ENCODE data around the gene TMEM178B. TPM values are rescaled to one million over a fixed set of nuclear protein-coding genes. Genes with fewer than 3 reads are reported as not detected.

TMEM178B gene
- total RNA-seq, 4 donors from 2014 or later = 0.42 to 2.5 (median 0.92) TPM

GRCh38 chr7:141483044-141483443, 409.2 kb downstream of the TMEM178B start:
- no peak overlapping the region for H3K27ac ChIP-seq (replicated peaks in 1 of 4)
- H3K9me3 ChIP-seq = no peaks in the 10 kb centered on the region
- TF ChIP-seq POLR2A (IDR thresholded peaks at IDR 0.05; ENCODE audit: low read depth) = no peak
- no peak for TF ChIP-seq POLR2AphosphoS5 (IDR thresholded peaks at IDR 0.05)
- no peaks in the 10 kb centered on the region for H3K4me1 ChIP-seq
- WGBS = 95% methylated on average over 2 of the region's 2 CpGs
- H3K4me3 ChIP-seq = no peak overlapping the region
- no peaks in the 10 kb centered on the region for H3K36me3 ChIP-seq
- intact Hi-C loops (cut with DNase I) = no loop called here
- DNase-seq (ENCODE audit: extremely low spot score) = no peak
- H3K27me3 ChIP-seq = no peaks in the 10 kb centered on the region

GRCh38 chr7:141484907-141485306, 411.0 kb downstream of the TMEM178B start:
- intact Hi-C loops (cut with DNase I) = no loop called here
- no peak for DNase-seq (ENCODE audit: extremely low spot score)
- Histone ChIP-seq H3K4me3 (no peak overlapping the region), H3K27me3 (no peaks in the 10 kb centered on the region), H3K27ac (replicated peaks in 1 of 4) (no peak overlapping the region), H3K36me3 (no peaks in the 10 kb centered on the region), H3K4me1 (no peaks in the 10 kb centered on the region), H3K9me3 (no peaks in the 10 kb centered on the region)
- TF ChIP-seq EP300 (IDR thresholded peaks at IDR 0.05) (no peak), CTCF (IDR thresholded peaks at IDR 0.05) (no peak), POLR2AphosphoS5 (IDR thresholded peaks at IDR 0.05) (no peak), POLR2A (IDR thresholded peaks at IDR 0.05; ENCODE audit: low read depth) (no peak)
- 69% methylated on average over 1 of the region's 1 CpG for WGBS

GRCh38 chr7:141486959-141487358, 413.1 kb downstream of the TMEM178B start:
- TF ChIP-seq CTCF (IDR thresholded peaks at IDR 0.05) = no peak
- no peak for TF ChIP-seq EP300 (IDR thresholded peaks at IDR 0.05)
- TF ChIP-seq POLR2AphosphoS5 (IDR thresholded peaks at IDR 0.05) = no peak
- no peak for TF ChIP-seq POLR2A (IDR thresholded peaks at IDR 0.05; ENCODE audit: low read depth)
- 83% methylated on average over 3 of the region's 3 CpGs for WGBS
- intact Hi-C loops (cut with DNase I) = no loop called here
- no peaks in the 10 kb centered on the region for H3K9me3 ChIP-seq
- no peaks in the 10 kb centered on the region for H3K4me1 ChIP-seq
- DNase-seq (ENCODE audit: extremely low spot score) = no peak
- H3K4me3 ChIP-seq = no peak overlapping the region
- H3K27me3 ChIP-seq = no peaks in the 10 kb centered on the region
- H3K27ac ChIP-seq (replicated peaks in 1 of 4) = no peak overlapping the region
- H3K36me3 ChIP-seq = no peaks in the 10 kb centered on the region

GRCh38 chr7:141490474-141490873, 416.6 kb downstream of the TMEM178B start:
- no peak overlapping the region for H3K4me3 ChIP-seq
- no peak for DNase-seq (ENCODE audit: extremely low spot score)
- no peaks in the 10 kb centered on the region for H3K9me3 ChIP-seq
- no peak overlapping the region for H3K27ac ChIP-seq (replicated peaks in 1 of 4)
- H3K4me1 ChIP-seq = no peaks in the 10 kb centered on the region
- TF ChIP-seq POLR2A (IDR thresholded peaks at IDR 0.05; ENCODE audit: low read depth) (no peak), EP300 (IDR thresholded peaks at IDR 0.05) (no peak), POLR2AphosphoS5 (IDR thresholded peaks at IDR 0.05) (no peak), CTCF (IDR thresholded peaks at IDR 0.05) (no peak)
- H3K27me3 ChIP-seq = no peaks in the 10 kb centered on the region
- 43% methylated on average over 2 of the region's 2 CpGs for WGBS
- H3K36me3 ChIP-seq = no peaks in the 10 kb centered on the region
- intact Hi-C loops (cut with DNase I) = no loop called here

- H3K4me1 ChIP-seq = no peaks in the 10 kb centered on the region
- no peak overlapping the region for H3K4me3 ChIP-seq
- no peak for TF ChIP-seq POLR2AphosphoS5 (IDR thresholded peaks at IDR 0.05)
- TF ChIP-seq POLR2A (IDR thresholded peaks at IDR 0.05; ENCODE audit: low read depth) = no peak
- TF ChIP-seq EP300 (IDR thresholded peaks at IDR 0.05) = no peak
- no peak for TF ChIP-seq CTCF (IDR thresholded peaks at IDR 0.05)
- 69% methylated on average over 1 of the region's 1 CpG for whole genome bisulfite sequencing
- H3K27me3 ChIP-seq = no peaks in the 10 kb centered on the region
- H3K36me3 ChIP-seq = no peaks in the 10 kb centered on the region
- DNase-seq (ENCODE audit: extremely low spot score) = no peak
- no peaks in the 10 kb centered on the region for H3K9me3 ChIP-seq
- H3K27ac ChIP-seq (replicated peaks in 1 of 4) = no peak overlapping the region
- intact Hi-C loops (cut with DNase I) = no loop called here
Observed at GRCh38 chr7:141495057-141495456, 421.2 kb downstream of the TMEM178B start.

Measured in esophagus muscularis mucosa (tissue), 4 donors.